Activated CD4-positive, alpha-beta T cell treated with anti-CD3 and anti-CD28 coated beads, Interleukin-2, Interleukin-4, amounts not matched to agents 100 ng/mL and 50 ng/mL, durations not matched to agents 16 hours and 8 hours (primary cell): ENCODE measurements around the gene HPRT1.

Experiments used
- DNase-seq: peaks from one replicate; pipeline ENCODE4 v3.0.0-alpha.2; 2020; ENCODE audit warnings: low spot score

The HPRT1 gene

GRCh38 chrX:134543288-134543687 is 83.3 kb downstream of the HPRT1 start:
- no peak for DNase-seq

- DNase-seq, result no peak
Observed at GRCh38 chrX:134544135-134544512, 84.2 kb downstream of the HPRT1 start.

GRCh38 chrX:134544513-134545151 is 84.7 kb downstream of the HPRT1 start:
- no peak for DNase-seq

- DNase-seq, result no peak
Observed at GRCh38 chrX:134545510-134545909, 85.5 kb downstream of the HPRT1 start.

GRCh38 chrX:134546187-134546586 is 86.2 kb downstream of the HPRT1 start:
- DNase-seq, result no peak

GRCh38 chrX:134547047-134547679 is 87.2 kb downstream of the HPRT1 start:
- DNase-seq, result no peak

- peak; percentile 18 for DNase-seq
Observed at GRCh38 chrX:134548257-134549201, 88.6 kb downstream of the HPRT1 start.
